CD4-positive, alpha-beta T cell treated with Interleukin-15 for 1 hour (primary cell): ENCODE results near the gene HIPK3.
"Not testable (repeated sequence)": the region's sequence is repeated elsewhere in the genome, so short reads cannot be mapped to it uniquely, and the experiment has no call there.

Experiments used
- DNase-seq: peaks from one replicate; pipeline ENCODE4 v3.0.0-alpha.2; 2020

The HIPK3 gene

GRCh38 chr11:33366918-33367317 is 109.7 kb downstream of the HIPK3 start:
- DNase-seq = no peak

GRCh38 chr11:33368475-33368874 is 111.3 kb downstream of the HIPK3 start:
- DNase-seq = not testable (repeated sequence)

DNA sequence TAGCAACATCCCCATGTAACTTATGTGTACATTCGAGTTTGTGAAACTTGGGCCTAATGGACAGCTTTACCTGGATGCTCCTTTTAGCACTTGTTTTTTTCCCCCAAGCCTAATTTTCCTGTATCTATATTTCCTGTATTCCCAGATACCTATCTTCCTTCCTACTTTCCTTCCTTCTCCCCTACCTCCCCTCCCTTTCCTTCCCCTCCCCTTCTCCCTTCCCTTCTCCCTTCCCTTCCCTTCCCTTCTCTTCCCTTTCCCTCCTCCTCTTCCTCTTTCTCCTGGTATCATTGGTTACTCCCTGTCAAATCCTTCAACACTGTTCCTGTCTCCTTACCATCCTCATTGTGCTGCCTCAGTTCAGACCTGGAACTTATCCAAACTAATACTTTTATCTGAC is 111.8 kb downstream of the HIPK3 start:
- no peak for DNase-seq

DNA sequence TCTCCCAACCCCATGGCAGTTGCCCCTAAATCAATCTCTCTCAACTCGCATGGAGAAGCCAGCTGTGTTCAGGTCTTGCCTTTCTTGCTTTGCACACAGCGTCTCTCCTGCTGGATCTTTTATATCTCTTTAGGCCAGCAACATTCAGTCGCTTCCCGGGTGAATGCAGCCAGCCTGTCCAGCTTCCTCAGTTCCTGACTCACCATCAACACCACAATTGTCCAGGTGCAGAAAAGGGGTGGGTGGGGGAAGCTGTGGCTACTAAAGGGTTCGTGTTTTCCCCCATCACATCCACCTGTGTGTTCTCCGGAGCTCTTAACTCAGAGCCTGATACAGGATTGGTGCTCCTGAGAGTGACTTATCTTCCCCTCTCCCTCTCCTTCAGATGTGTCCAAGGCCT is 116.5 kb downstream of the HIPK3 start:
- no peak for DNase-seq

GRCh38 chr11:33375236-33375635 is 118.1 kb downstream of the HIPK3 start:
- DNase-seq = no peak

- DNase-seq = no peak
Measured at GRCh38 chr11:33375688-33376311, 118.6 kb downstream of the HIPK3 start, which contains the start of gene KIAA1549L. Gene KIAA1549L (plus strand): TSS chr11:33376108.

GRCh38 chr11:33376331-33377310 is 119.4 kb downstream of the HIPK3 start:
- no peak for DNase-seq

- no peak for DNase-seq
Measured at GRCh38 chr11:33377412-33378370, 120.5 kb downstream of the HIPK3 start.

- DNase-seq = peak; percentile 45
Measured at GRCh38 chr11:33379947-33380346, 122.8 kb downstream of the HIPK3 start.

DNA sequence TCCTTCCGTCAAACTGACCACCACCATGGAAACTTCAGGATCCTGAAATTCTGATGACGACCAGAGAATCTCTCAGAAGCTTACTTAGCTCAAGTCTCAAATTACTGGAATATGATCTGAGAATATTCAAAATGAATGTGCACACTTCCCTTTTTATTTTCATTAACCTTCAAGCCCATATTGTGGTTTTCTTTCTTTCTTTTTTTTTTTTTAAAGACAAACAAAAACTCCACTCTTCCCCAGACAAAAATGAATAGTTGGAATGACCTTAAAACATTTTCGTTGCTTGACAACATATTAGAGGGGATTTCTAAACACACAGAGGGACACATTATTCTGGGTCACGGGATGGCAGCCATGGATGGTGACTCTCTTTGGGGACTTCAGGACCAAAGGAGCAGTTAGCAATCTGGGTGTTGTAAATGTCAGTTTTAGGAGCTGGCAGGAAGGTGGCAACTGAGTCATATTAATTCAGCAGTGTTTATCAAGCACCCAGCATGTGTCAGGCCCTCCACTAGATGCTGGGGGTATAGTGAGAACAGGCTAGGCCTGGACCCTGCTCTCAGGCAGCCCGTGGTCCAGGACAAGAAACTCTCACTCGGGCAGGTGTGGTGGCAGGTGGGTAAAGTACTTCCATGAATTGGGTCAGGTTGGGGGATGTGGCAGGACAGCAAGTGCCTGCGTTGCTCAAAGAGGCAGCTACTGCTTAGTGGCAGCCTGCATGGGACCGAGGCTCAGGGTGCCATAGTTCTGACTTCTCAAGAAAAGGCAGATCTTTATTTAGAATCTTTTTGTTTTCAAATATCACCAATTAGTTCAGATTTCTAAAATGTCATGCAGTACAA is 126.1 kb downstream of the HIPK3 start:
- DNase-seq = no peak

DNA sequence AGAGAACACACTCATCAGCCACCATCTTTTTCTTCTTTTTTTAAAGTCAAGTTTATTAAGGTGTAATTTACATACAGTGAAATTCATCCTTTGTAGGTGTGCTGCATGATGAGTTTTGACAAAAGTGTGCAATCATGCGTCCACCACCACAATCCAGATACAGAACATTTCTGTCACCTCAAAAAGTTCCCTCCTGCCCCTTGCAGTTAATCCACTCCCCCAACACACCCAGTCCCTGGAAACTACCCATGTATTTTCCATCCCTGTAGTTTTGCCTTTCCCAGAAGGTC is 126.7 kb downstream of the HIPK3 start:
- no peak for DNase-seq

DNA sequence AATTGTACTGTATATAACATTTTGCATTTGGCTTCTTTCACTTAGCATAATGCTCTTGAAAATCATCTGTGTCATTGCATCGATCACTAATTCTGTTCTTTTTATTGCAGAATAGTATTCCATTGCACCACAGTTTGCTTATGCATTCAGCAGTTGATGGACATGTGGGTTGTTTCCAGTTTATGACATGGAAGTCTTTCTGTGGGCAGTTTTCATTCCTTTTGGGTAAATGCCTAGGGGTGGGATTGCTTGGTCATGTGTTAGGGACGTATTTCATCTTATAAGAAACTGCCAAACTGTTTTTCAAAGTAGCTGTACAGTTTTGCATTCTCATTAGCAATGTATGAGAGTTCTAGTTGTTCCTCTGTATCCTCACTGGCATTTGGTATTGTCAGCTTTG is 127.0 kb downstream of the HIPK3 start:
- DNase-seq = no peak

- DNase-seq = no peak
Measured at GRCh38 chr11:33387581-33387980, 130.4 kb downstream of the HIPK3 start.

GRCh38 chr11:33387996-33388395 is 130.8 kb downstream of the HIPK3 start:
- DNase-seq = peak; percentile 23

GRCh38 chr11:33388793-33389525 is 131.8 kb downstream of the HIPK3 start:
- no peak for DNase-seq

- DNase-seq = no peak
Measured at GRCh38 chr11:33389635-33390034, 132.5 kb downstream of the HIPK3 start.

- no peak for DNase-seq
Measured at GRCh38 chr11:33390944-33391892, 134.0 kb downstream of the HIPK3 start.

DNA sequence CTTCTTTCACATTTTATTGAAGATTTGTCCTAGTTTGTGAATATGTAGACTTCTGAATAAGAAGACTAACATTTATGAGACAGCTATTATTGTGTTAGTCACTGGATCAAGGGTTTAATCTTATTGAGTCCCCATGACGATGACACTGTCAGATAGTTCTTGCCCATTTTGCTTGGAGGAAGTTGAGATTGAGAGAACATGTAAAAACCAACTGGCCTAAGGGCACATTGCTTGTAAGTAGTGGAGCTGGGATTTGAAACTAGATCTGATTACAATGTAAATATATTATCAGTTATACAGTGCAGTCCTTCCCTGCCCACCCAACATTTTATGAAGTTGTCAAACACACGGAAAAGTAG is 134.7 kb downstream of the HIPK3 start:
- DNase-seq = no peak

DNA sequence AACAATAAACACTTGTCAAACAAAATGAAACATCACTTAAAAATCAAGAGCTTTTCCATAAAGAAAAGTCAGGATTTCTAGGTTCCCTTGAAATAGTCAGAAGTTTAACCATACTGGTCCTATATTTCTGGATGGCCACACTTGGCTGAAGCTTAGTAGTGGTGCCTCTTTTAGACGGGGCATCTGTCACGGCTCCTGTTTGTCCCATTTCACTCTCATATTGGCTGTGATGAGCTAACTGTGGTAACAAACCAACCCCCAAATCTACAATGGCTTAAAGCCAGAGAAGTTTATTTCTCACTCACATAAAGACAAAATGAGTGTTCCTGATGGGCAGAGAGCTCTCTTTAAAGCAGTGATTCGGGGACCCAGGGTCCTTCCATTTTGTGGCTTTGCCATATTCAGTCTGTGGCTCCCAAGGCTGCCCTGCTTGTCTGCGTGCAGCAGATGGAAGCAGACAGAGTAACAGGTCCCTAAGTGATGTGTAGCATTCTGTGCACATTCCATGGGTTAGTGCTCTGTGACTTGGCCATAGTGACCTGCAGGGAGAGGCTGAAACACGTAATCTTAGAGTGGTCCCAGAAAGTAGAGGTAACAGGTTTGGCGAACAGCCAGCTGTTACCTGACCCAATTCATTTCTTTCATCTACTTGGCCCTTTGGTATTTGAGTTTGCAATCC is 137.4 kb downstream of the HIPK3 start:
- no peak for DNase-seq

DNA sequence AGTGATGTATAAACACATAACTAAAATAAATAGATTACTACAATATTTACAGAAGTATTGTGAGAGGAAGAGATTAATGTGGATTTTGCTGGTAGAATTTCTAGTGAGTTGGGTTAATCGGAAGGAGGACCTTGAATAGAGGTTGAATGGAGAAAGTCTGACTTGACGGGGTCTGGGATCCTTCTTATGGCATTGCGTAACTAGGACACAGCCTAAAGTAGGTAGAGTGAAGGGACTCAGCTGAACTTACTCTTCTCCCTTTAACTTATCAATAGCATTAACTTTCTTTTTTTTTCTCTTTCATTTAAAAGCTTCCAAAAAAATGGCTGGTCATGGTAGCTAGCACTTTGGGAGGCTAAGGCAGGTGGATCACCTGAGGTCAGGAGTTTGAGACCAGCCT is 139.2 kb downstream of the HIPK3 start:
- DNase-seq = no peak
